K562 (cell line): ENCODE results near the gene BLOC1S4. TPM values are rescaled to one million over a fixed set of nuclear protein-coding genes. Genes with fewer than 3 reads are reported as not detected.

ENCODE experiments used
- ATAC-seq: fragments of 200-7000 bp; cut with Tn5 transposase; 3 replicates; pipeline ENCODE4 v1.9.1; 2020; ENCODE audit warnings: moderate library complexity
- BruUV-seq: library from RNA; stranded (reverse); fragments of 400-500 nt; replicated peaks from 2 replicates; lab custom pipeline; 2021; lab: Mats Ljungman, UMichigan
- CTCF ChIA-PET: fragments of 300-600 bp; formaldehyde crosslinking; extraction: SDS; loops from one replicate; lab custom pipeline; 2021; ENCODE audit warnings: low intra/inter-chr PET ratio; lab: Yijun Ruan, JAX
- POLR2A ChIA-PET: fragments of 300-600, 350-650 bp; sonication (Branson Sonifier 250); formaldehyde crosslinking; extraction: SDS; loops from one replicate; lab custom pipeline; 2021; ENCODE audit warnings: antibody characterized with exemption, inconsistent platforms; lab: Yijun Ruan, JAX
- DNase-seq, 4 experiments: peaks; one replicate each; pipeline versions ENCODE4 v3.0.0 to v3.0.0-alpha.2; 2011 to 2018; ENCODE audit warnings: low spot score in 3 of 4, mixed read lengths in 3 of 4; ENCODE audit errors: extremely low read depth in 1 of 4
- FAIRE-seq: peaks from 2 replicates; lab custom pipeline; 2011; peaks lifted over from hg19 to GRCh38; lab: Jason Lieb, UNC
- H2AFZ ChIP-seq: 2 replicates; pipeline ENCODE4 v1.6.0; 2011; ENCODE audit warnings: low read depth, low read length, control low read depth, inconsistent platforms
- H3K27ac ChIP-seq: fragments of 200-600 bp; 3 replicates; pipeline ENCODE4 v1.8.0; 2011; ENCODE audit warnings: low read depth, mild to moderate bottlenecking, control low read depth, inconsistent platforms, low read length, moderate library complexity, mixed read lengths; ENCODE audit errors: extremely low read depth
- H3K27me3 ChIP-seq, 2 experiments: fragments of 300-600 bp in 1 of 2; 2 replicates in 1 of 2; 3 replicates in 1 of 2; pipeline versions ENCODE4 v1.6.0 to v1.8.0; 2011; ENCODE audit warnings: inconsistent platforms in 2 of 2, low read length in 2 of 2, mild to moderate bottlenecking in 1 of 2, mixed read lengths in 1 of 2, moderate library complexity in 1 of 2; ENCODE audit not compliant: control insufficient read depth in 2 of 2, insufficient read depth in 2 of 2
- H3K36me3 ChIP-seq: fragments of 300-600 bp; 3 replicates; pipeline ENCODE4 v1.8.0; 2011; ENCODE audit warnings: mild to moderate bottlenecking, low read length, inconsistent platforms; ENCODE audit not compliant: control insufficient read depth, insufficient read depth
- H3K4me1 ChIP-seq, 2 experiments: fragments of 200-600 bp in 1 of 2; replicated peaks in 1 of 2; 2 replicates in 1 of 2; 3 replicates in 1 of 2; pipeline versions ENCODE4 v1.5.1 to v1.8.0; 2011; ENCODE audit warnings: inconsistent platforms in 2 of 2, low read length in 2 of 2, mild to moderate bottlenecking in 1 of 2, mixed read lengths in 1 of 2, moderate library complexity in 1 of 2; ENCODE audit not compliant: control insufficient read depth in 2 of 2, insufficient read depth in 2 of 2
- H3K4me2 ChIP-seq: 2 replicates; pipeline ENCODE4 v1.6.1; 2011; ENCODE audit warnings: low read length, control low read depth, inconsistent platforms, mixed read lengths; ENCODE audit not compliant: insufficient read depth
- H3K4me3 ChIP-seq: fragments of 200-600 bp; sonication (generic), shearing (Covaris generic); 2 replicates; pipeline ENCODE4 v1.5.1; 2016; ENCODE audit warnings: control low read depth, inconsistent platforms
- H3K79me2 ChIP-seq: fragments of 200-600 bp; 3 replicates; pipeline ENCODE4 v1.8.0; 2011; ENCODE audit warnings: low read length, inconsistent platforms; ENCODE audit not compliant: control insufficient read depth, insufficient read depth
- H3K9ac ChIP-seq, 2 experiments: 2 replicates each; pipeline versions ENCODE4 v1.6.0 to v1.6.1; 2011; ENCODE audit warnings: low read depth in 2 of 2, low read length in 2 of 2, control low read depth in 1 of 2, inconsistent platforms in 1 of 2, mild to moderate bottlenecking in 1 of 2, mixed read lengths in 1 of 2; ENCODE audit not compliant: insufficient read depth in 1 of 2
- H3K9me1 ChIP-seq: one replicate; pipeline ENCODE4 v1.6.0; 2011; ENCODE audit warnings: inconsistent platforms, mild to moderate bottlenecking, low read length, moderate library complexity; ENCODE audit not compliant: control insufficient read depth, insufficient read depth
- H3K9me3 ChIP-seq: replicated peaks from 2 replicates; pipeline ENCODE4 v1.5.1; 2011; ENCODE audit warnings: low read depth, low read length, inconsistent platforms; ENCODE audit not compliant: control insufficient read depth, insufficient read depth
- H4K20me1 ChIP-seq: replicated peaks from 2 replicates; pipeline ENCODE4 v1.6.1; 2011; ENCODE audit warnings: low read length, inconsistent platforms, mixed read lengths; ENCODE audit not compliant: control insufficient read depth, insufficient read depth
- HNRNPLL ChIP-seq: fragments of 200-400 bp; formaldehyde crosslinking; IDR thresholded peaks from 2 replicates; pipeline ENCODE4 v1.6.1; 2017; ENCODE audit warnings: low read length, low read depth, mild to moderate bottlenecking; ENCODE audit not compliant: poor library complexity, severe bottlenecking
- TAL1 ChIP-seq: fragments of 450-650 bp; IDR thresholded peaks from 2 replicates; pipeline ENCODE4 v1.6.1; 2016; ENCODE audit warnings: mild to moderate bottlenecking
- WGBS: fragments of 100-300 bp; shearing (Covaris generic); methylation state at CpG from one replicate; pipeline ENCODE4 v1.1.6; 2016; ENCODE audit warnings: low coverage, mixed read lengths; ENCODE audit not compliant: insufficient coverage; ENCODE audit errors: missing lambda C conversion rate; 5-methylcytosine and 5-hydroxymethylcytosine counted together
- in situ Hi-C: fragments of 300-500 bp; cut with MboI; formaldehyde crosslinking; loops from 4 replicates; pipeline ENCODE4 v1.15.0; 2018; ENCODE audit warnings: inconsistent platforms, mixed read lengths
- intact Hi-C: fragments of 100-400 bp; cut with micrococcal nuclease; formaldehyde crosslinking; loops from 2 replicates; pipeline ENCODE4 v1.14.2; 2022
- polyA plus RNA-seq, 8 experiments: library from polyadenylated mRNA; depleted of rRNA in 4 of 8; stranded (reverse) in 5 of 8; unstranded in 3 of 8; fragments of >200 nt; fragmentation: Nextera tagmentation in 2 of 8; fragmentation: Illumina TruSeq in 1 of 8; extraction: Ambion mirVana in 2 of 8; extraction: Trizol in 1 of 8; gene quantifications; 2 replicates each; pipeline versions ENCODE4 v1.2.1 to v1.2.3, GENCODE V29; 2011 to 2014; ENCODE audit warnings: inconsistent platforms in 1 of 8, missing spikeins in 1 of 8
- total RNA-seq, 7 experiments: library from RNA; depleted of rRNA in 6 of 7; stranded (reverse); fragments of >200 nt in 6 of 7; fragmentation: Illumina TruSeq in 2 of 7; extraction: Trizol in 2 of 7; gene quantifications; 2 replicates each; pipeline versions ENCODE4 v1.2.1 to v1.2.3, GENCODE V29; 2011 to 2021; ENCODE audit warnings: low replicate concordance in 1 of 7
- TF ChIP-seq, protein P1 (sequence below): fragments of 150-350 bp; IDR thresholded peaks from 2 replicates; pipeline ENCODE4 v1.6.1; 2014; ENCODE audit warnings: low read depth, mild to moderate bottlenecking, low read length, borderline replicate concordance

Gene BLOC1S4
- total and polyA plus RNA-seq, 9 of the 15 experiments (the other 6 are each of a cell fraction or from before 2014, with no cell fraction given), result 3.1 to 31.6 (median 11.2) TPM

DNA sequence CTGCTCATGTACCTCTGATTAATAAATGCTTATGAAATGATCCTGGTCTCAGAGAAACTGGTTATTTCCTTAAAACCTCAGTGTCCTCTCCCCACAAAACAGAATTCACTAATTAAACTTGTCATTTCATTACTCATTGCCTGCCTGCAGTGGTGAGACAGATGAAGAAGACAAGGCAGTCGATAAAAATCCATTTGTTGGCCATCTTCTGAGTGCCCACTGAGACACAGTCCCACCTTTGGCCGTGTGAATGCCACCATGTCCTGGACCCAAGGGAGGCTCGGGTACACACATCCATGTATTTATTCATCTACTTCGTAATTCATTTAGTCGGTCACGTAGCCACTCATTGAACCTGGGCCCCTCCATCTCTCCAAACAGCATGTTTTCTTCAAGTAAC is 18.8 kb upstream of the BLOC1S4 start:
- in situ Hi-C loops, result no loop called here
- no peak overlapping the region for H3K4me2 ChIP-seq
- CTCF ChIA-PET, result no interaction called here

More for the DNA sequence above, 18.8 kb upstream of the BLOC1S4 start:
- no peaks in the 10 kb centered on the region for H3K79me2 ChIP-seq
- no peak overlapping the region for H2AFZ ChIP-seq
- FAIRE-seq (no peak), ATAC-seq (no peak), DNase-seq (no peak)
- H3K9me1 ChIP-seq, result no peaks in the 10 kb centered on the region
- H3K4me1 ChIP-seq, result peaks cover 40 to 48% of the 10 kb centered on the region in 2 experiments
- H3K9ac ChIP-seq, result no peak overlapping the region; a peak in 1 of 4 replicates
- no peaks in the 10 kb centered on the region for H4K20me1 ChIP-seq
- intact Hi-C loops, result no loop called here
- TF ChIP-seq, protein P1, sequence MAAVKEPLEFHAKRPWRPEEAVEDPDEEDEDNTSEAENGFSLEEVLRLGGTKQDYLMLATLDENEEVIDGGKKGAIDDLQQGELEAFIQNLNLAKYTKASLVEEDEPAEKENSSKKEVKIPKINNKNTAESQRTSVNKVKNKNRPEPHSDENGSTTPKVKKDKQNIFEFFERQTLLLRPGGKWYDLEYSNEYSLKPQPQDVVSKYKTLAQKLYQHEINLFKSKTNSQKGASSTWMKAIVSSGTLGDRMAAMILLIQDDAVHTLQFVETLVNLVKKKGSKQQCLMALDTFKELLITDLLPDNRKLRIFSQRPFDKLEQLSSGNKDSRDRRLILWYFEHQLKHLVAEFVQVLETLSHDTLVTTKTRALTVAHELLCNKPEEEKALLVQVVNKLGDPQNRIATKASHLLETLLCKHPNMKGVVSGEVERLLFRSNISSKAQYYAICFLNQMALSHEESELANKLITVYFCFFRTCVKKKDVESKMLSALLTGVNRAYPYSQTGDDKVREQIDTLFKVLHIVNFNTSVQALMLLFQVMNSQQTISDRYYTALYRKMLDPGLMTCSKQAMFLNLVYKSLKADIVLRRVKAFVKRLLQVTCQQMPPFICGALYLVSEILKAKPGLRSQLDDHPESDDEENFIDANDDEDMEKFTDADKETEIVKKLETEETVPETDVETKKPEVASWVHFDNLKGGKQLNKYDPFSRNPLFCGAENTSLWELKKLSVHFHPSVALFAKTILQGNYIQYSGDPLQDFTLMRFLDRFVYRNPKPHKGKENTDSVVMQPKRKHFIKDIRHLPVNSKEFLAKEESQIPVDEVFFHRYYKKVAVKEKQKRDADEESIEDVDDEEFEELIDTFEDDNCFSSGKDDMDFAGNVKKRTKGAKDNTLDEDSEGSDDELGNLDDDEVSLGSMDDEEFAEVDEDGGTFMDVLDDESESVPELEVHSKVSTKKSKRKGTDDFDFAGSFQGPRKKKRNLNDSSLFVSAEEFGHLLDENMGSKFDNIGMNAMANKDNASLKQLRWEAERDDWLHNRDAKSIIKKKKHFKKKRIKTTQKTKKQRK, result no peak
- no peak for TF ChIP-seq TAL1
- no peak for TF ChIP-seq HNRNPLL
- H3K9me3 ChIP-seq, result no peaks in the 10 kb centered on the region
- 86% methylated on average over 6 of the region's 6 CpGs for WGBS
- H3K4me3 ChIP-seq, result no peak overlapping the region
- POLR2A ChIA-PET, result interaction anchor here (1.0 to 5.8 kb wide), 2 partner anchors 13 to 22 kb away, joined by 5 to 38 read pairs; partner anchors contain the start of gene MRFAP1L1
- no peaks in the 10 kb centered on the region for H3K27me3 ChIP-seq
- H3K27ac ChIP-seq, result no peak overlapping the region
- no peaks in the 10 kb centered on the region for H3K36me3 ChIP-seq
- BruUV-seq, result no TSS peak
